H1 (cell line): Measurements from ENCODE around the gene PVALB. TPM values are rescaled to one million over a fixed set of nuclear protein-coding genes. Genes with fewer than 3 reads are reported as not detected.
A peak's percentile ranks its signal among the peaks of the same experiment; 100 is the strongest.

Experiments
- BCL11A ChIP-seq, 2 experiments: IDR thresholded peaks; one replicate each; pipeline ENCODE4 v1.6.1; 2011; ENCODE audit warnings: low read depth in 2 of 2, low read length in 2 of 2, mild to moderate bottlenecking in 2 of 2
- BRCA1 ChIP-seq: IDR thresholded peaks from 2 replicates; pipeline ENCODE4 v1.6.1; 2012; ENCODE audit warnings: low read depth, low read length, improper control_type of control experiment
- GABPA ChIP-seq: IDR thresholded peaks from 2 replicates; pipeline ENCODE4 v1.6.1; 2011; ENCODE audit warnings: mild to moderate bottlenecking, low read length, moderate library complexity, borderline replicate concordance; ENCODE audit not compliant: insufficient read depth
- HDAC6 ChIP-seq: IDR thresholded peaks from one replicate; pipeline ENCODE4 v1.7.1; 2012; ENCODE audit warnings: low read depth, mild to moderate bottlenecking, inconsistent platforms, low read length, moderate library complexity
- NRF1 ChIP-seq: IDR thresholded peaks from 2 replicates; pipeline ENCODE4 v1.6.1; 2011; ENCODE audit warnings: mild to moderate bottlenecking, low read depth, low read length, improper control_type of control experiment
- POU5F1 ChIP-seq: IDR thresholded peaks from 2 replicates; pipeline ENCODE4 v1.6.1; 2011; ENCODE audit warnings: low read depth, mild to moderate bottlenecking, low read length, moderate library complexity
- RAD21 ChIP-seq, 2 experiments: IDR thresholded peaks in 1 of 2; conservative IDR thresholded peaks in 1 of 2; 2 replicates each; pipeline ENCODE4 v1.6.1; 2011; ENCODE audit warnings: low read depth in 2 of 2, low read length in 2 of 2, improper control_type of control experiment in 1 of 2, inconsistent platforms in 1 of 2, mild to moderate bottlenecking in 1 of 2, moderate library complexity in 1 of 2
- TCF12 ChIP-seq: IDR thresholded peaks from 2 replicates; pipeline ENCODE4 v1.6.1; 2011; ENCODE audit warnings: low read depth, mild to moderate bottlenecking, low read length
- ZNF274 ChIP-seq: IDR thresholded peaks from 2 replicates; pipeline ENCODE4 v1.7.0; 2012; ENCODE audit warnings: low read length, borderline replicate concordance; ENCODE audit errors: extremely low read depth
- polyA plus RNA-seq, 7 experiments: library from polyadenylated mRNA; depleted of rRNA in 3 of 7; stranded (reverse) in 5 of 7; unstranded in 2 of 7; fragments of >200 nt in 5 of 7; fragments of 200-250 nt in 2 of 7; gene quantifications; 1 replicate in 5 of 7; 2 replicates in 1 of 7; 4 replicates in 1 of 7; pipeline versions ENCODE4 v1.2.1 to v1.2.3, GENCODE V29; 2011 to 2013; ENCODE audit warnings: missing spikeins in 2 of 7, mixed read lengths in 2 of 7
- total RNA-seq: library from RNA; stranded (reverse); fragmentation: NEBNext Ultra II Directional; extraction: Animal tissue kit (Norgen Biotek cat#: 25700); gene quantifications from 2 replicates; pipeline ENCODE4 v1.2.1, GENCODE V29; 2021
- TF ChIP-seq, protein P1 (sequence below): fragments of 300-600 bp; sonication (generic); IDR thresholded peaks from 2 replicates; pipeline ENCODE4 v1.7.1; 2012; ENCODE audit warnings: low read length, moderate library complexity, mild to moderate bottlenecking, inconsistent platforms; ENCODE audit not compliant: insufficient replicate concordance

The PVALB gene
- total and polyA plus RNA-seq, 2 of the 8 experiments (the other 6 are each of a cell fraction or from before 2014, with no cell fraction given), result 1.7 to 5.4 TPM

DNA sequence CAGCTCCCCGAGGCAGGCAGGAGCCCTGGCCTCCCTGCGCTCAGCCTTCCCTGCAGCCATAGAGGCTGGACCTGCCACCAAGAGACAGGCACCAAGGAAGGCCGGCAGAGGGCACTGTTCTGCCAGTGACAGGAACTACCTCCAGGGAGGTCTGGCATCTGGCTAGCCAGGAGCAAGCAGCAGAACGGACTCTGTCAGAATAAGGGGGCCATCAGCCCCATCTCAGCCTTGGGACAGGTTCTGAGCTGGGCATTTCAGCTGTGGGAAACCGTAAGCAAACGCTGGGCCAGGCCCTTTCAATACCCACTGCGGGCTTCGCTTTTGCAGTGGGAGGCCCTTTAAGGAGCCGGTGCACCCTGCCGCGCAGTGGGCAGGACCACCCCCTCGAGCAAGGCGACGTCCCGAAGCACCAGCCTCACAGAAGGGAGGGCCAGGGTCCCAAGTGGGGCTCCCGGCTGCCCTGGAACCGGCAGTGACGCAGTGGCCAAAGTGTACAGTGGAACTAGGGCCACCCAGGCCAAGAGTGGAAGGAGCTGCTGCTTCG, 59.1 kb downstream of the PVALB start (continued):
- no peak for TF ChIP-seq POU5F1
- no peak for TF ChIP-seq BCL11A (IDR thresholded peaks at IDR 0.05; ENCODE audit: low read depth in 2 of 2, low read length in 2 of 2)
- TF ChIP-seq NRF1, result no peak
- TF ChIP-seq, protein P1, sequence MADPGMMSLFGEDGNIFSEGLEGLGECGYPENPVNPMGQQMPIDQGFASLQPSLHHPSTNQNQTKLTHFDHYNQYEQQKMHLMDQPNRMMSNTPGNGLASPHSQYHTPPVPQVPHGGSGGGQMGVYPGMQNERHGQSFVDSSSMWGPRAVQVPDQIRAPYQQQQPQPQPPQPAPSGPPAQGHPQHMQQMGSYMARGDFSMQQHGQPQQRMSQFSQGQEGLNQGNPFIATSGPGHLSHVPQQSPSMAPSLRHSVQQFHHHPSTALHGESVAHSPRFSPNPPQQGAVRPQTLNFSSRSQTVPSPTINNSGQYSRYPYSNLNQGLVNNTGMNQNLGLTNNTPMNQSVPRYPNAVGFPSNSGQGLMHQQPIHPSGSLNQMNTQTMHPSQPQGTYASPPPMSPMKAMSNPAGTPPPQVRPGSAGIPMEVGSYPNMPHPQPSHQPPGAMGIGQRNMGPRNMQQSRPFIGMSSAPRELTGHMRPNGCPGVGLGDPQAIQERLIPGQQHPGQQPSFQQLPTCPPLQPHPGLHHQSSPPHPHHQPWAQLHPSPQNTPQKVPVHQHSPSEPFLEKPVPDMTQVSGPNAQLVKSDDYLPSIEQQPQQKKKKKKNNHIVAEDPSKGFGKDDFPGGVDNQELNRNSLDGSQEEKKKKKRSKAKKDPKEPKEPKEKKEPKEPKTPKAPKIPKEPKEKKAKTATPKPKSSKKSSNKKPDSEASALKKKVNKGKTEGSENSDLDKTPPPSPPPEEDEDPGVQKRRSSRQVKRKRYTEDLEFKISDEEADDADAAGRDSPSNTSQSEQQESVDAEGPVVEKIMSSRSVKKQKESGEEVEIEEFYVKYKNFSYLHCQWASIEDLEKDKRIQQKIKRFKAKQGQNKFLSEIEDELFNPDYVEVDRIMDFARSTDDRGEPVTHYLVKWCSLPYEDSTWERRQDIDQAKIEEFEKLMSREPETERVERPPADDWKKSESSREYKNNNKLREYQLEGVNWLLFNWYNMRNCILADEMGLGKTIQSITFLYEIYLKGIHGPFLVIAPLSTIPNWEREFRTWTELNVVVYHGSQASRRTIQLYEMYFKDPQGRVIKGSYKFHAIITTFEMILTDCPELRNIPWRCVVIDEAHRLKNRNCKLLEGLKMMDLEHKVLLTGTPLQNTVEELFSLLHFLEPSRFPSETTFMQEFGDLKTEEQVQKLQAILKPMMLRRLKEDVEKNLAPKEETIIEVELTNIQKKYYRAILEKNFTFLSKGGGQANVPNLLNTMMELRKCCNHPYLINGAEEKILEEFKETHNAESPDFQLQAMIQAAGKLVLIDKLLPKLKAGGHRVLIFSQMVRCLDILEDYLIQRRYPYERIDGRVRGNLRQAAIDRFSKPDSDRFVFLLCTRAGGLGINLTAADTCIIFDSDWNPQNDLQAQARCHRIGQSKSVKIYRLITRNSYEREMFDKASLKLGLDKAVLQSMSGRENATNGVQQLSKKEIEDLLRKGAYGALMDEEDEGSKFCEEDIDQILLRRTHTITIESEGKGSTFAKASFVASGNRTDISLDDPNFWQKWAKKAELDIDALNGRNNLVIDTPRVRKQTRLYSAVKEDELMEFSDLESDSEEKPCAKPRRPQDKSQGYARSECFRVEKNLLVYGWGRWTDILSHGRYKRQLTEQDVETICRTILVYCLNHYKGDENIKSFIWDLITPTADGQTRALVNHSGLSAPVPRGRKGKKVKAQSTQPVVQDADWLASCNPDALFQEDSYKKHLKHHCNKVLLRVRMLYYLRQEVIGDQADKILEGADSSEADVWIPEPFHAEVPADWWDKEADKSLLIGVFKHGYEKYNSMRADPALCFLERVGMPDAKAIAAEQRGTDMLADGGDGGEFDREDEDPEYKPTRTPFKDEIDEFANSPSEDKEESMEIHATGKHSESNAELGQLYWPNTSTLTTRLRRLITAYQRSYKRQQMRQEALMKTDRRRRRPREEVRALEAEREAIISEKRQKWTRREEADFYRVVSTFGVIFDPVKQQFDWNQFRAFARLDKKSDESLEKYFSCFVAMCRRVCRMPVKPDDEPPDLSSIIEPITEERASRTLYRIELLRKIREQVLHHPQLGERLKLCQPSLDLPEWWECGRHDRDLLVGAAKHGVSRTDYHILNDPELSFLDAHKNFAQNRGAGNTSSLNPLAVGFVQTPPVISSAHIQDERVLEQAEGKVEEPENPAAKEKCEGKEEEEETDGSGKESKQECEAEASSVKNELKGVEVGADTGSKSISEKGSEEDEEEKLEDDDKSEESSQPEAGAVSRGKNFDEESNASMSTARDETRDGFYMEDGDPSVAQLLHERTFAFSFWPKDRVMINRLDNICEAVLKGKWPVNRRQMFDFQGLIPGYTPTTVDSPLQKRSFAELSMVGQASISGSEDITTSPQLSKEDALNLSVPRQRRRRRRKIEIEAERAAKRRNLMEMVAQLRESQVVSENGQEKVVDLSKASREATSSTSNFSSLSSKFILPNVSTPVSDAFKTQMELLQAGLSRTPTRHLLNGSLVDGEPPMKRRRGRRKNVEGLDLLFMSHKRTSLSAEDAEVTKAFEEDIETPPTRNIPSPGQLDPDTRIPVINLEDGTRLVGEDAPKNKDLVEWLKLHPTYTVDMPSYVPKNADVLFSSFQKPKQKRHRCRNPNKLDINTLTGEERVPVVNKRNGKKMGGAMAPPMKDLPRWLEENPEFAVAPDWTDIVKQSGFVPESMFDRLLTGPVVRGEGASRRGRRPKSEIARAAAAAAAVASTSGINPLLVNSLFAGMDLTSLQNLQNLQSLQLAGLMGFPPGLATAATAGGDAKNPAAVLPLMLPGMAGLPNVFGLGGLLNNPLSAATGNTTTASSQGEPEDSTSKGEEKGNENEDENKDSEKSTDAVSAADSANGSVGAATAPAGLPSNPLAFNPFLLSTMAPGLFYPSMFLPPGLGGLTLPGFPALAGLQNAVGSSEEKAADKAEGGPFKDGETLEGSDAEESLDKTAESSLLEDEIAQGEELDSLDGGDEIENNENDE, result no peak
- TF ChIP-seq TCF12, result no peak
- no peak for TF ChIP-seq ZNF274
- peak; percentile 83 to 91 for TF ChIP-seq RAD21 (IDR thresholded peaks at IDR 0.05 in 1 of 2, conservative IDR thresholded peaks at IDR 0.05 in 1 of 2; ENCODE audit: low read depth in 2 of 2, low read length in 2 of 2)
- peak; percentile 46; the same call in 1 of the 2 replicates for TF ChIP-seq GABPA
- no peak for TF ChIP-seq BRCA1
- no peak for TF ChIP-seq HDAC6
- TF ChIP-seq, all 59 proteins: peak for 5
